Calu3 (cell line): ENCODE measurements around the gene ANKRD33B. TPM values are rescaled to one million over a fixed set of nuclear protein-coding genes. Genes with fewer than 3 reads are reported as not detected.

Experiments used
- BruUV-seq: library from RNA; stranded (reverse); fragments of 400-500 nt; replicated peaks from 2 replicates; lab custom pipeline; 2021; lab: Mats Ljungman, UMichigan
- CTCF ChIA-PET: fragments of 300-600 bp; sonication (Branson Sonifier 250); formaldehyde crosslinking; loops from one replicate; lab custom pipeline; 2022; ENCODE audit warnings: antibody characterized with exemption; lab: Charles Lee
- DNase-seq: peaks from one replicate; pipeline ENCODE4 v3.0.0; 2022
- H3K27ac Mint-ChIP-seq: one replicate; pipeline ENCODE4 v1.8.0; 2022; ENCODE audit warnings: mixed read lengths; ENCODE audit not compliant: unreplicated experiment
- H3K27me3 Mint-ChIP-seq: one replicate; pipeline ENCODE4 v1.8.0; 2022; ENCODE audit warnings: mixed read lengths; ENCODE audit not compliant: unreplicated experiment
- H3K36me3 Mint-ChIP-seq: one replicate; pipeline ENCODE4 v1.8.0; 2022; ENCODE audit warnings: mild to moderate bottlenecking, moderate library complexity, mixed read lengths; ENCODE audit not compliant: insufficient read depth, unreplicated experiment
- H3K4me1 Mint-ChIP-seq: one replicate; pipeline ENCODE4 v1.8.0; 2022; ENCODE audit warnings: mild to moderate bottlenecking, low read depth, mixed read lengths; ENCODE audit not compliant: unreplicated experiment
- H3K4me3 Mint-ChIP-seq: one replicate; pipeline ENCODE4 v1.8.0; 2022; ENCODE audit warnings: mild to moderate bottlenecking, low read depth, moderate library complexity, mixed read lengths; ENCODE audit not compliant: unreplicated experiment
- H3K9me3 Mint-ChIP-seq: one replicate; pipeline ENCODE4 v1.8.0; 2022; ENCODE audit warnings: low read depth, mixed read lengths; ENCODE audit not compliant: unreplicated experiment
- intact Hi-C: fragments of 100-400 bp; cut with micrococcal nuclease; formaldehyde crosslinking; loops from one replicate; pipeline ENCODE4 v1.10.0; 2022; ENCODE audit not compliant: unreplicated experiment
- total RNA-seq: library from RNA; stranded (reverse); gene quantifications from 2 replicates; pipeline ENCODE4 v1.2.3, GENCODE V29; 2022
- TF ChIP-seq, protein P1 (sequence below): fragments of 200-600 bp; IDR thresholded peaks from one replicate; pipeline ENCODE4 v1.8.0; 2022; ENCODE audit warnings: antibody characterized with exemption; ENCODE audit not compliant: unreplicated experiment

ANKRD33B gene
- total RNA-seq, 1 experiment from 2014 or later = 3.6 TPM

DNA sequence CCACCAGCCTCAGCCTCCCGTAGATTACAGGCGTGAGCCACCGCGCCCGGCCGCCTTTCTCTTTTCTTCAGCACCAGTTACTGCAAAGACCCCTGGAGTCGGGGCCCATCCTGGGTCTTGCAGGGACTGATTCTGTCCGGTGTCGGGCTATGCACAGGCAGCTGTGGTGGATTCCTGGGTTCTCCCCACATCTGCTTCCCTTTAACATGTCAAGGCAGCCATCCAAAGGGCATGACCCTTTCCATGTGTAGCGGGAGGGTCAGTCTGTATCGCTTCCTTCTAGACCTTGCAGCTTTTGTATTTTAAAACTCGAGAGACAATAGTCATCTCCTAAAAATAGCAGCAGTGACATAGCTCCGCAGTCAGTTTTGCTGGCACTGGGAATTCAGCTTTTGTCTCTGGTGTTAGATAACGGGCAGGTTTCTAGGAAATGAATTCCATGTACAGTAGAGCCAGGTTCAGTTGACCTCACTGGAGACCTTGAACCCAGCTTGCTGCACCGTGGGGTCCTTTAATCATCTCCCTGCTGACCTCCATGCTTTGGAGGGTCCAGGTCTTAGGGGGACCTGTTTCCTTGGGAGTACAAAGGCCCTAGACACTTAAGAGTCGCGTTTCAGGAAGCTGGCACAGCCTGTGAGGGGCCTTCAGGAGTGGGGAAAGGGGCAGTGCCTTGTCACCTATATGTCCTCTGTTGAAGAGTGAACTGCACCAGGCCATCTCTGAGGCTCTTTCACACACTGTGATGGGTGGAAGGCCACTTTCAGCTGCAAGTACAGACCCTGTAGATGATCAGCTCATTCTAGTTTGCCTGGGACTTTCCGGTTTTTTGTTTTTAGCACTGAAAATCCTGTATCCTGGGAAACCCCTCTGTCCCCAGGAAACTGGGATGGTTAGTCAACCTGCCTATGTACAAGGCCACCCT lies 13.8 kb downstream of the ANKRD33B start:
- no peak for DNase-seq
- no peak overlapping the region for H3K4me3 Mint-ChIP-seq
- no peaks in the 10 kb centered on the region for H3K27me3 Mint-ChIP-seq
- no TSS peak for BruUV-seq
- H3K4me1 Mint-ChIP-seq = peaks cover 15% of the 10 kb centered on the region
- no peaks in the 10 kb centered on the region for H3K36me3 Mint-ChIP-seq
- TF ChIP-seq, protein P1, sequence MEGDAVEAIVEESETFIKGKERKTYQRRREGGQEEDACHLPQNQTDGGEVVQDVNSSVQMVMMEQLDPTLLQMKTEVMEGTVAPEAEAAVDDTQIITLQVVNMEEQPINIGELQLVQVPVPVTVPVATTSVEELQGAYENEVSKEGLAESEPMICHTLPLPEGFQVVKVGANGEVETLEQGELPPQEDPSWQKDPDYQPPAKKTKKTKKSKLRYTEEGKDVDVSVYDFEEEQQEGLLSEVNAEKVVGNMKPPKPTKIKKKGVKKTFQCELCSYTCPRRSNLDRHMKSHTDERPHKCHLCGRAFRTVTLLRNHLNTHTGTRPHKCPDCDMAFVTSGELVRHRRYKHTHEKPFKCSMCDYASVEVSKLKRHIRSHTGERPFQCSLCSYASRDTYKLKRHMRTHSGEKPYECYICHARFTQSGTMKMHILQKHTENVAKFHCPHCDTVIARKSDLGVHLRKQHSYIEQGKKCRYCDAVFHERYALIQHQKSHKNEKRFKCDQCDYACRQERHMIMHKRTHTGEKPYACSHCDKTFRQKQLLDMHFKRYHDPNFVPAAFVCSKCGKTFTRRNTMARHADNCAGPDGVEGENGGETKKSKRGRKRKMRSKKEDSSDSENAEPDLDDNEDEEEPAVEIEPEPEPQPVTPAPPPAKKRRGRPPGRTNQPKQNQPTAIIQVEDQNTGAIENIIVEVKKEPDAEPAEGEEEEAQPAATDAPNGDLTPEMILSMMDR = no peak
- no peak overlapping the region for H3K27ac Mint-ChIP-seq
- CTCF ChIA-PET = no interaction called here
- intact Hi-C loops = no loop called here
- no peaks in the 10 kb centered on the region for H3K9me3 Mint-ChIP-seq

DNA sequence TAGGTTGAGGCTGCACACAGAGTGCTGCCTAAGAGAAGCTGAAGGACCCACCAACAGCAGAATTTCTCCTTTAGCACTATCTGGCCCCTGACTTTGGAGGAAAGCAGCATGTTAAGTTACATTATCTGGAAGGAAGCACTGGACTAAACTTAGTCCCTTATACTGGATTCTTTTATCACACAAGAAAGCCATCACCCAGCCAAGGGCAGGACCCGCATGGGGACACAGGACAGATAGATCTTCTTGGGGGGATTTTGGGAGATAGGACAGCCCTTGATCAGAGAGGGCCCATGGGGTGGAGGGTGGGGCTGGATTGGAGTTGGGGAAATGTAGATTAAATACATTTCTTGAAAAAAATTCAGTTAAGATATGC lies 14.4 kb downstream of the ANKRD33B start:
- no TSS peak for BruUV-seq
- Mint-ChIP-seq H3K4me3 (no peak overlapping the region), H3K9me3 (no peaks in the 10 kb centered on the region), H3K36me3 (no peaks in the 10 kb centered on the region), H3K27ac (no peak overlapping the region), H3K27me3 (no peaks in the 10 kb centered on the region), H3K4me1 (peaks cover 15% of the 10 kb centered on the region)
- CTCF ChIA-PET = no interaction called here
- no peak for DNase-seq
- intact Hi-C loops = no loop called here
- TF ChIP-seq, protein P1 = no peak

DNA sequence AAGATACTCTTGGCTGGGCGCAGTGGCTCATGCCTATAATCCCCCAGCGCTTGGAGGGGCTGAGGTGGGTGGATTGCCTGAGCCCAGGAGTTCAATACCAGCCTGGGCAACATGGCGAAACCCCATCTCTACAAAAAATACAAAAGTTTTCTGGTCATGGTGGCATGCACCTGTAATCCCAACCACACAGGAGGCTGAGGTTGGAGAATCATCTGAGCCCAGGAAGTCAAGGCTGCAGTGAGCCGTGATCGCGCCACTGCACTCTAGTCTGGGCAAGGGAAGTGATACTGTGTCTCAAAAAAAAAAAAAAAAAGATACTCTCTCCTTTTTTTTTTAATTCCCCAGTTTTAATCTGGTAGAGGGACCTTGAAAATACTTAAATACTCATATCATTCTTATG lies 15.0 kb downstream of the ANKRD33B start:
- no TSS peak for BruUV-seq
- CTCF ChIA-PET = no interaction called here
- Mint-ChIP-seq H3K36me3 (no peaks in the 10 kb centered on the region), H3K4me3 (no peak overlapping the region), H3K4me1 (peaks cover 15% of the 10 kb centered on the region), H3K9me3 (no peaks in the 10 kb centered on the region), H3K27ac (no peak overlapping the region), H3K27me3 (no peaks in the 10 kb centered on the region)
- no peak for DNase-seq
- TF ChIP-seq, protein P1 = no peak
- intact Hi-C loops = no loop called here

DNA sequence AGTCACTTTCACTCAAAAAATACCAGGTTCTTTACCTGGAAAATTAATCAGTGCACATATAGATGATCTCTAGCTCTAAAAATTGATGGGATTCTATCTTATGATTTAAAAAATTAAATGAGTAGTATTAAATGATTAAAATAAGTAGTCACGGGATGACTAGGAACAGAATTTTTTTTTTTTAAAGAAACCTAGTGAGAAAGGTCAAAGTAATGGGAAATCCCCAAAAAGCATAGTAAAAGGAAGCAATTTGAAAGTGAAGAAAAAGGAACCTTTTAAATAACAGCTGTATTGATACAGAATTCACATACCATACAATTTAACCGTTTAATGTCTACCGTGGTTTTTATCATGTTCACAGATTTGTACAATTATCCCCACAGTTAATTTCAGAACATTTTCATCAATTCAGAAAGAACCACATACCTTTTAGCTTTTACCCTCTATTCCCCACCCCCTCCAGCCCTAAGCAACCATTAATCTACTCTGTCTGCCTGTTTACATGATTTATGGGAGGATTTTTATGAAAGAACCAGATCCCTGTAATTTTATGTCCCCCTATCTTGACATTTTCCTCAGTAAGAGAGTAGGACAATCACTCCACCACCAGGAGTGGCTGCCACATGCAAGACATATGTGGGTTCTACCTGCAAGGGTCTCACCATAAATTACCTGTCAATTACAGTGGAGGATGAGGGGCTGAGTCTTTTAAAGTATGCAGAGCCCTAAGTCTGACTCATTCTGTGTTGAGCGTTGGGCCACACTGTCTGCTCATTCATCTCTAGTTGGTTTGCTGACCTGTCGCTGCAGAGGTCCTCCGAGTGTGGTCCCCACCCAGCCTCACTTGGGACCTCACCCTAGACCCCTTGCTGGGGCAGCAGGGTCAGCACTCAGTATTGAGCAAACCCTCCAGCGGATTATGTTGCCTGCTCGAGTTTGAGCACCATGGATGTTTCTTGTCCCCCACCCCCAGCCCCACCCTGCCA lies 16.0 kb downstream of the ANKRD33B start:
- peaks cover 15% of the 10 kb centered on the region for H3K4me1 Mint-ChIP-seq
- H3K27ac Mint-ChIP-seq = no peak overlapping the region
- no TSS peak for BruUV-seq
- no peak overlapping the region for H3K4me3 Mint-ChIP-seq
- no peak for DNase-seq
- no peaks in the 10 kb centered on the region for H3K36me3 Mint-ChIP-seq
- CTCF ChIA-PET = no interaction called here
- no peaks in the 10 kb centered on the region for H3K9me3 Mint-ChIP-seq
- intact Hi-C loops = no loop called here
- no peaks in the 10 kb centered on the region for H3K27me3 Mint-ChIP-seq
- TF ChIP-seq, protein P1 = no peak
